ENCODE results near the gene ITPR3. TPM values are rescaled to one million over a fixed set of nuclear protein-coding genes. Genes with fewer than 3 reads are reported as not detected.
"Not testable (repeated sequence)": the region's sequence is repeated elsewhere in the genome, so short reads cannot be mapped to it uniquely, and the experiment has no call there.

The ITPR3 gene
- total RNA-seq, 4 donors from 2014 or later: 11.8 to 25.0 (median 19.6) TPM

GRCh38 chr6:33623895-33624381 lies 2.8 kb downstream of the ITPR3 start:
- ATAC-seq: no peak
- H3K27ac ChIP-seq: peak overlapping the region in 1 of 4 donors; percentile 13
- no peaks in the 10 kb centered on the region for H3K36me3 ChIP-seq
- peaks cover 0 to 61% (median 6%) of the 10 kb centered on the region in 3 donors for H3K4me1 ChIP-seq
- H3K4me3 ChIP-seq: no peak overlapping the region
- 80 to 96% methylated on average over 2 to 6 of the region's 6 CpGs for WGBS, 2 donors (ENCODE audit: low coverage in 1 of 2)
- TF ChIP-seq, protein P1, sequence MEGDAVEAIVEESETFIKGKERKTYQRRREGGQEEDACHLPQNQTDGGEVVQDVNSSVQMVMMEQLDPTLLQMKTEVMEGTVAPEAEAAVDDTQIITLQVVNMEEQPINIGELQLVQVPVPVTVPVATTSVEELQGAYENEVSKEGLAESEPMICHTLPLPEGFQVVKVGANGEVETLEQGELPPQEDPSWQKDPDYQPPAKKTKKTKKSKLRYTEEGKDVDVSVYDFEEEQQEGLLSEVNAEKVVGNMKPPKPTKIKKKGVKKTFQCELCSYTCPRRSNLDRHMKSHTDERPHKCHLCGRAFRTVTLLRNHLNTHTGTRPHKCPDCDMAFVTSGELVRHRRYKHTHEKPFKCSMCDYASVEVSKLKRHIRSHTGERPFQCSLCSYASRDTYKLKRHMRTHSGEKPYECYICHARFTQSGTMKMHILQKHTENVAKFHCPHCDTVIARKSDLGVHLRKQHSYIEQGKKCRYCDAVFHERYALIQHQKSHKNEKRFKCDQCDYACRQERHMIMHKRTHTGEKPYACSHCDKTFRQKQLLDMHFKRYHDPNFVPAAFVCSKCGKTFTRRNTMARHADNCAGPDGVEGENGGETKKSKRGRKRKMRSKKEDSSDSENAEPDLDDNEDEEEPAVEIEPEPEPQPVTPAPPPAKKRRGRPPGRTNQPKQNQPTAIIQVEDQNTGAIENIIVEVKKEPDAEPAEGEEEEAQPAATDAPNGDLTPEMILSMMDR (IDR thresholded peaks at IDR 0.05): no peak
- TF ChIP-seq POLR2A (IDR thresholded peaks at IDR 0.05) (no peak), POLR2AphosphoS5 (IDR thresholded peaks at IDR 0.05) (no peak)
- peaks cover 55% of the 10 kb centered on the region for H3K27me3 ChIP-seq
- no peaks in the 10 kb centered on the region for H3K9me3 ChIP-seq

DNA sequence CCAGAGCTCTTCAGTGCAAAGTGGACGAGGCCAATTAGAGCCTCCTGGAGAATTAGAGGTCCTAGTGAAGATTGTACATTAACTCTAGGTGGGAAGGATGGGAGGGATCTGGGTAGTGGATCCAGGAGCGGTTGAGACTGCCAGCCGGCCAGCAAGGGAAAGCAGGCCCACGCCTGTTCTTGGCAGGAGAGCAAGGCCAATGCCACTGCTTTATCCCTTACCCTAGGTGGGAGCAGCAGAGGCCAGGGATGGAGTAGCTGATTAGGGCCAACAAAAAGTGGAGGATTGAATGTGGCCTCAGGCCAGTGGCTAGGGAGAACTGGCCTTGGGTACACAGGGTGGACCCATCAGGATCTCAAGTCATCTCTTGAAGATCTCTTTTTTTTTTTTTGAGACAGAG lies 3.7 kb downstream of the ITPR3 start:
- H3K36me3 ChIP-seq: no peaks in the 10 kb centered on the region
- 90% methylated on average over 3 of the region's 4 CpGs; no CpG with 5 or more reads in 1 of the 2 donors for WGBS, 2 donors (ENCODE audit: low coverage in 1 of 2)
- no peak for ATAC-seq
- H3K27ac ChIP-seq: no peak overlapping the region
- H3K27me3 ChIP-seq: peaks cover 55% of the 10 kb centered on the region
- no peak for TF ChIP-seq EP300 (IDR thresholded peaks at IDR 0.05)
- H3K4me1 ChIP-seq: peaks cover 0 to 52% (median 0%) of the 10 kb centered on the region in 3 donors
- no peaks in the 10 kb centered on the region for H3K9me3 ChIP-seq
- H3K4me3 ChIP-seq: no peak overlapping the region

- H3K4me3 ChIP-seq: no peak overlapping the region
- WGBS, 2 donors (ENCODE audit: low coverage in 1 of 2): 25 to 50% methylated on average over 1 to 2 of the region's 5 CpGs
- peak overlapping the region in 1 of 4 donors; percentile 18 for H3K27ac ChIP-seq
- no peak for TF ChIP-seq EP300 (IDR thresholded peaks at IDR 0.05)
- no peak for TF ChIP-seq POLR2AphosphoS5 (IDR thresholded peaks at IDR 0.05)
- no peak for TF ChIP-seq POLR2A (IDR thresholded peaks at IDR 0.05)
- TF ChIP-seq, protein P1 (IDR thresholded peaks at IDR 0.05): no peak
- no peaks in the 10 kb centered on the region for H3K9me3 ChIP-seq
- H3K27me3 ChIP-seq: peaks cover 53% of the 10 kb centered on the region
- no peaks in the 10 kb centered on the region for H3K36me3 ChIP-seq
- peak; percentile 35 for ATAC-seq
- peaks cover 0 to 30% (median 4%) of the 10 kb centered on the region in 3 donors for H3K4me1 ChIP-seq
Measured at GRCh38 chr6:33627876-33628275, 6.8 kb downstream of the ITPR3 start.

- ATAC-seq: no peak
- TF ChIP-seq EP300 (IDR thresholded peaks at IDR 0.05) (no peak), POLR2AphosphoS5 (IDR thresholded peaks at IDR 0.05) (no peak), POLR2A (IDR thresholded peaks at IDR 0.05) (no peak)
- TF ChIP-seq, protein P1 (IDR thresholded peaks at IDR 0.05): no peak
- H3K27ac ChIP-seq: peak overlapping the region in 1 of 4 donors; percentile 18
- H3K36me3 ChIP-seq: no peaks in the 10 kb centered on the region
- H3K9me3 ChIP-seq: no peaks in the 10 kb centered on the region
- peaks cover 0 to 30% (median 8%) of the 10 kb centered on the region in 3 donors for H3K4me1 ChIP-seq
- no peak overlapping the region for H3K4me3 ChIP-seq
- WGBS, 2 donors (ENCODE audit: low coverage in 1 of 2): 77% methylated on average over 5 of the region's 7 CpGs; no CpG with 5 or more reads in 1 of the 2 donors
- H3K27me3 ChIP-seq: peaks cover 57% of the 10 kb centered on the region
Measured at GRCh38 chr6:33628401-33628964, 7.4 kb downstream of the ITPR3 start.

DNA sequence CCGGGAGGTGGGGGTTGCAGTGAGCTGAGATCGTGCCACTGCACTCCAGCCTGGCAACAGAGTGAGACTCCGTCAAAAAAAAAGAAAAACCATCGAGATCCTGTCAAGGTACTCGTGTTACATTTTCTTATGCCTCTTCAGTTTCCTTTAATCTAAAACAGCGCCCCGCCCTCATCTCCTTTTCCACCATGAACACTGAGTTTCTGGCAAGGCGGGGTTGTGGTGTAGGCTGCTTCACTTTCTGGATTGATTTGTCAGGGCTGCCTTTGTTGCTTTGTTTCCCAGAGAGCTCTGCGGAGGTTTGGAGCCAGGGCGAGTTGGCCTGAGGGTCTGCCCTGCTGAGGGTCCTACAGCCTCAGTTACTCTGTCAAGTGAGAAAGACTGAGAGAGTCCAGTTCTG lies 8.9 kb downstream of the ITPR3 start:
- no peak overlapping the region for H3K27ac ChIP-seq
- no peak overlapping the region for H3K4me3 ChIP-seq
- no peaks in the 10 kb centered on the region for H3K9me3 ChIP-seq
- no peak for TF ChIP-seq POLR2A (IDR thresholded peaks at IDR 0.05)
- TF ChIP-seq EP300 (IDR thresholded peaks at IDR 0.05): no peak
- TF ChIP-seq, protein P1 (IDR thresholded peaks at IDR 0.05): no peak
- no peak for TF ChIP-seq POLR2AphosphoS5 (IDR thresholded peaks at IDR 0.05)
- H3K27me3 ChIP-seq: peaks cover 49% of the 10 kb centered on the region
- H3K36me3 ChIP-seq: no peaks in the 10 kb centered on the region
- H3K4me1 ChIP-seq: peaks cover 0 to 39% (median 16%) of the 10 kb centered on the region in 3 donors
- WGBS, 2 donors (ENCODE audit: low coverage in 1 of 2): 79 to 83% methylated on average over 6 to 8 of the region's 10 CpGs
- no peak for ATAC-seq

DNA sequence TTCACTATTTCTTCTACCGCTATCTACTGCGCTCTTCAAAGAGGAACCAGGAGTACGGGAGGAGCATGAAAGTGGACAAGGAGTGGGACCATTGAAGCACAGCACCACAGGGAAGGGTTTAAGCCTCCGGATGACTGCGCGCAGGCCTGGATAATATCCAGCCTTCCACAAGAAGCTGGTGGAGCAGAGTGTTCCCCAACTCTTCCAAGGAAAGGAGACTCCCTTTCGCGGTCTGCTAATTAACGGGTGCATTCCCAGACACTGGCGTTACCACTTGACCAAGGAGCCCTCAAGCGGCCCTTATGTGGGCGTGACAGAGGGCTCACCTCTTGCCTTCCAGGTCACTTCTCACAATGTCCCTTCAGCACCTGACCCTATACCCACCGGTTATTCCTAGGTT lies 10.4 kb downstream of the ITPR3 start:
- H3K36me3 ChIP-seq, ATAC-seq, H3K9me3 ChIP-seq, H3K27ac ChIP-seq, H3K4me3 ChIP-seq: not testable (repeated sequence)
- H3K27me3 ChIP-seq: peaks cover 54% of the 10 kb centered on the region
- 93 to 97% methylated on average over 5 to 12 of the region's 13 CpGs for WGBS, 2 donors (ENCODE audit: low coverage in 1 of 2)
- H3K4me1 ChIP-seq: peaks cover 0 to 39% (median 16%) of the 10 kb centered on the region in 3 donors
